Body of pancreas (tissue), 4 donors: ENCODE data around the gene PDE10A.

Experiments used
- CTCF ChIP-seq, 7 experiments: fragments of 450-650 bp in 4 of 7; fragments of 200-600 bp in 3 of 7; sonication (generic) in 3 of 7; IDR thresholded peaks; one replicate each; pipeline ENCODE4 v1.5.1; 2016 to 2019; ENCODE audit warnings: antibody characterized with exemption in 7 of 7
- POLR2A ChIP-seq, 3 donors: fragments of 450-650 bp; IDR thresholded peaks; one replicate each; pipeline ENCODE4 v1.6.1; 2016; ENCODE audit warnings: antibody characterized with exemption in 3 of 3, mild to moderate bottlenecking in 2 of 3

DNA sequence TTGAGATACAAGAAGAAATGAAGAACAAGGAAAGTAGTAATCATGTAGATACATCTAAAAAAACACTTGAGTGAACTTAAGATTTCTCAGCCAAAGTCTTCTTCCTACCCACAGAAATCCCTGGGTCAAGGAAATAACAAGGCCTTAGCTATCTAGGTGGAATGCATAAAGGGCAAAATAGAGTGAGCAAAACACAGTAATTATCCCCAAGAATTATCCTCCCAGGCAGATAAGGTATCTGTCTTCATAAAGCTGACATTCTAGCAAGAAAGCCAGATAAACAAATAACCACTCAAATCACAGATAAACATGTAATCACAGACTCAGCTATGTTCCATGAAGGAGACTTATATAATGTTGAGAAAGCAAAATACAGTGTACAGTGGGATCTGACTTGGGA, 216.7 kb downstream of the PDE10A start:
- TF ChIP-seq CTCF (IDR thresholded peaks at IDR 0.05) (no peak), POLR2A (IDR thresholded peaks at IDR 0.05) (no peak)
